ENCODE data around the gene PLEK. TPM values are rescaled to one million over a fixed set of nuclear protein-coding genes. Genes with fewer than 3 reads are reported as not detected.
"Not testable (repeated sequence)": the region's sequence is repeated elsewhere in the genome, so short reads cannot be mapped to it uniquely, and the experiment has no call there.

The PLEK gene
- total RNA-seq, 6 experiments from 2014 or later: not detected

- TF ChIP-seq CTCF (IDR thresholded peaks at IDR 0.05): no peak
- DNase-seq: no peak
- Mint-ChIP-seq H3K27ac (no peak overlapping the region), H3K4me3 (no peak overlapping the region), H3K36me3 (ENCODE audit: low read depth) (peaks cover 10% of the 10 kb centered on the region), H3K27me3 (ENCODE audit: insufficient read depth) (peaks cover 19% of the 10 kb centered on the region), H3K4me1 (ENCODE audit: low read depth) (peaks cover 15% of the 10 kb centered on the region), H3K9me3 (peaks cover 9% of the 10 kb centered on the region; the same call in 1 of the 2 replicates)
Observed at GRCh38 chr2:68342470-68342869, 22.6 kb upstream of the PLEK start.

- DNase-seq: no peak
- H3K9me3 Mint-ChIP-seq: no peaks in the 10 kb centered on the region; the same call in 1 of the 2 replicates
- H3K4me3 Mint-ChIP-seq: no peak overlapping the region
- H3K36me3 Mint-ChIP-seq (ENCODE audit: low read depth): no peaks in the 10 kb centered on the region
- peaks cover 7% of the 10 kb centered on the region; the same call in 1 of the 2 replicates for H3K4me1 Mint-ChIP-seq (ENCODE audit: low read depth)
- no peak overlapping the region for H3K27ac Mint-ChIP-seq
- TF ChIP-seq CTCF (IDR thresholded peaks at IDR 0.05): no peak
- peaks cover 26% of the 10 kb centered on the region for H3K27me3 Mint-ChIP-seq (ENCODE audit: insufficient read depth)
Observed at GRCh38 chr2:68344031-68344430, 21.1 kb upstream of the PLEK start.

- Mint-ChIP-seq H3K36me3 (ENCODE audit: low read depth) (no peaks in the 10 kb centered on the region), H3K9me3 (no peaks in the 10 kb centered on the region; the same call in 1 of the 2 replicates), H3K4me1 (ENCODE audit: low read depth) (peaks cover 7% of the 10 kb centered on the region; the same call in 1 of the 2 replicates), H3K27ac (no peak overlapping the region), H3K27me3 (ENCODE audit: insufficient read depth) (peaks cover 24% of the 10 kb centered on the region), H3K4me3 (no peak overlapping the region)
- no peak for DNase-seq
- no peak for TF ChIP-seq CTCF (IDR thresholded peaks at IDR 0.05)
Observed at GRCh38 chr2:68345129-68345875, 19.8 kb upstream of the PLEK start.

- DNase-seq; H3K36me3 Mint-ChIP-seq (ENCODE audit: low read depth); H3K4me3 Mint-ChIP-seq; H3K9me3 Mint-ChIP-seq; H3K27ac Mint-ChIP-seq: not testable (repeated sequence)
- Mint-ChIP-seq H3K4me1 (ENCODE audit: low read depth) (peaks cover 14% of the 10 kb centered on the region), H3K27me3 (ENCODE audit: insufficient read depth) (peaks cover 18% of the 10 kb centered on the region)
Observed at GRCh38 chr2:68349091-68349490, 16.0 kb upstream of the PLEK start.

- Mint-ChIP-seq H3K9me3 (no peaks in the 10 kb centered on the region; the same call in 1 of the 2 replicates), H3K4me3 (no peak overlapping the region), H3K36me3 (ENCODE audit: low read depth) (no peaks in the 10 kb centered on the region), H3K27ac (no peak overlapping the region), H3K27me3 (ENCODE audit: insufficient read depth) (peaks cover 12% of the 10 kb centered on the region), H3K4me1 (ENCODE audit: low read depth) (peaks cover 7% of the 10 kb centered on the region)
- DNase-seq: no peak
- TF ChIP-seq CTCF (IDR thresholded peaks at IDR 0.05): no peak
Observed at GRCh38 chr2:68351997-68352396, 13.1 kb upstream of the PLEK start.

- H3K27me3 Mint-ChIP-seq (ENCODE audit: insufficient read depth): peaks cover 6% of the 10 kb centered on the region
- H3K9me3 Mint-ChIP-seq: no peaks in the 10 kb centered on the region; the same call in 1 of the 2 replicates
- DNase-seq: no peak
- no peak overlapping the region for H3K4me3 Mint-ChIP-seq
- no peak for TF ChIP-seq CTCF (IDR thresholded peaks at IDR 0.05)
- H3K27ac Mint-ChIP-seq: no peak overlapping the region
- peaks cover 10% of the 10 kb centered on the region for H3K4me1 Mint-ChIP-seq (ENCODE audit: low read depth)
- no peaks in the 10 kb centered on the region for H3K36me3 Mint-ChIP-seq (ENCODE audit: low read depth)
Observed at GRCh38 chr2:68352651-68353391, 12.3 kb upstream of the PLEK start.
